PFSK-1 (cell line): ENCODE measurements around the gene SEC61A1.

Experiments
- FOXP2 ChIP-seq: optimal IDR thresholded peaks from 2 replicates; pipeline ENCODE3; 2011; ENCODE audit warnings: borderline replicate concordance, control low read depth, inconsistent platforms; ENCODE audit not compliant: insufficient read depth; ENCODE audit errors: extremely low read length, extremely low read depth
- POLR2AphosphoS5 ChIP-seq: IDR thresholded peaks from 2 replicates; pipeline ENCODE4 v1.6.1; 2012; ENCODE audit warnings: low read depth, mild to moderate bottlenecking, control low read depth, low read length, moderate library complexity
- REST ChIP-seq, 2 experiments: IDR thresholded peaks; 2 replicates each; pipeline versions ENCODE4 v1.6.1 to v1.8.0; 2011 to 2012; ENCODE audit warnings: low read depth in 2 of 2, low read length in 2 of 2, control low read depth in 1 of 2, inconsistent platforms in 1 of 2, mild to moderate bottlenecking in 1 of 2, moderate library complexity in 1 of 2; ENCODE audit not compliant: insufficient read depth in 1 of 2
- SIN3A ChIP-seq: IDR thresholded peaks from 2 replicates; pipeline ENCODE4 v1.6.1; 2012; ENCODE audit warnings: mild to moderate bottlenecking, low read length, moderate library complexity, borderline replicate concordance; ENCODE audit not compliant: insufficient read depth
- TAF1 ChIP-seq: IDR thresholded peaks from 2 replicates; pipeline ENCODE4 v1.6.1; 2012; ENCODE audit warnings: low read length, control low read depth, borderline replicate concordance; ENCODE audit not compliant: insufficient read depth

- TF ChIP-seq REST (IDR thresholded peaks at IDR 0.05; ENCODE audit: insufficient read depth in 1 of 2, low read depth in 2 of 2, low read length in 2 of 2) (no peak), TAF1 (no peak), POLR2AphosphoS5 (no peak), SIN3A (no peak), FOXP2 (no peak)
Observed at GRCh38 chr3:128007033-128007424, 45.2 kb upstream of the SEC61A1 start.
